Sigmoid colon (tissue), 4 donors: ENCODE results near the gene LHFPL6.

ENCODE experiments used
- CTCF ChIP-seq, 4 experiments: fragments of 450-650 bp in 3 of 4; fragments of 200-600 bp in 1 of 4; IDR thresholded peaks; one replicate each; pipeline ENCODE4 v1.5.1; 2016 to 2019; ENCODE audit warnings: antibody characterized with exemption in 4 of 4, mild to moderate bottlenecking in 3 of 4, moderate library complexity in 2 of 4
- POLR2A ChIP-seq, 2 donors: fragments of 450-650 bp; IDR thresholded peaks; one replicate each; pipeline ENCODE4 v1.6.1; 2016; ENCODE audit warnings: antibody characterized with exemption in 2 of 2, mild to moderate bottlenecking in 2 of 2, moderate library complexity in 2 of 2
- POLR2AphosphoS5 ChIP-seq, 4 donors: sonication (generic); formaldehyde crosslinking; IDR thresholded peaks; one replicate each; pipeline ENCODE4 v1.6.1; 2017; ENCODE audit warnings: antibody characterized with exemption in 4 of 4

GRCh38 chr13:39571502-39572092 is 31.4 kb downstream of the LHFPL6 start:
- TF ChIP-seq CTCF (IDR thresholded peaks at IDR 0.05) = no peak
- no peak for TF ChIP-seq POLR2AphosphoS5 (IDR thresholded peaks at IDR 0.05)
- no peak for TF ChIP-seq POLR2A (IDR thresholded peaks at IDR 0.05)
